Fibroblast of lung (primary cell): ENCODE results near the gene NUP210L. TPM values are rescaled to one million over a fixed set of nuclear protein-coding genes. Genes with fewer than 3 reads are reported as not detected.
A peak's percentile ranks its signal among the peaks of the same experiment; 100 is the strongest.

Experiments
- DNase-seq, 2 donors: peaks; one replicate each; pipeline versions ENCODE4 v3.0.0 to v3.0.0-alpha.2; 2010; ENCODE audit warnings: low read depth in 2 of 2
- H2AFZ ChIP-seq: 2 replicates; pipeline ENCODE4 v1.5.1; 2012; ENCODE audit warnings: low read length, control low read depth, inconsistent platforms
- H3K27ac ChIP-seq: 2 replicates; pipeline ENCODE4 v1.5.1; 2011; ENCODE audit warnings: low read length, control low read depth; ENCODE audit not compliant: insufficient read depth
- H3K27me3 ChIP-seq: 2 replicates; pipeline ENCODE4 v1.5.1; 2011; ENCODE audit warnings: mild to moderate bottlenecking, low read length; ENCODE audit not compliant: control insufficient read depth, insufficient read depth
- H3K36me3 ChIP-seq: 2 replicates; pipeline ENCODE4 v1.5.1; 2011; ENCODE audit warnings: low read length; ENCODE audit not compliant: control insufficient read depth, insufficient read depth
- H3K4me1 ChIP-seq: 2 replicates; pipeline ENCODE4 v1.5.1; 2011; ENCODE audit warnings: low read length; ENCODE audit not compliant: control insufficient read depth, insufficient read depth; ENCODE audit errors: extremely low read depth
- H3K4me2 ChIP-seq: 2 replicates; pipeline ENCODE4 v1.5.1; 2011; ENCODE audit warnings: low read length, control low read depth; ENCODE audit not compliant: insufficient read depth; ENCODE audit errors: extremely low read depth
- H3K4me3 ChIP-seq, 4 experiments: fragments of 200-600 bp in 1 of 4; sonication (generic) in 1 of 4; replicated peaks in 1 of 4; 2 replicates each; pipeline ENCODE4 v1.5.1; 2011 to 2016; ENCODE audit warnings: low read length in 4 of 4, low read depth in 3 of 4, mild to moderate bottlenecking in 3 of 4, control low read depth in 2 of 4, inconsistent platforms in 1 of 4, mixed read lengths in 1 of 4; ENCODE audit not compliant: insufficient read depth in 1 of 4; ENCODE audit errors: control extremely low read depth in 1 of 4
- H3K79me2 ChIP-seq: 2 replicates; pipeline ENCODE4 v1.5.1; 2012; ENCODE audit warnings: mild to moderate bottlenecking, low read length, inconsistent platforms; ENCODE audit not compliant: control insufficient read depth, insufficient read depth
- H3K9ac ChIP-seq: 2 replicates; pipeline ENCODE4 v1.5.1; 2011; ENCODE audit warnings: mild to moderate bottlenecking, low read length, control low read depth; ENCODE audit not compliant: insufficient read depth
- H3K9me3 ChIP-seq: 2 replicates; pipeline ENCODE4 v1.5.1; 2012; ENCODE audit warnings: low read depth, low read length; ENCODE audit not compliant: control insufficient read depth, insufficient read depth
- H4K20me1 ChIP-seq: 2 replicates; pipeline ENCODE4 v1.5.1; 2011; ENCODE audit warnings: low read length; ENCODE audit not compliant: control insufficient read depth, insufficient read depth; ENCODE audit errors: extremely low read depth
- EZH2 ChIP-seq: IDR thresholded peaks from 2 replicates; pipeline ENCODE4 v1.5.1; 2012; ENCODE audit warnings: low read length, control low read depth, mild to moderate bottlenecking; ENCODE audit errors: missing control alignments
- polyA plus RNA-seq, 2 donors: library from polyadenylated mRNA; depleted of rRNA in 1 of 2; stranded (reverse) in 1 of 2; unstranded in 1 of 2; fragments of >200 nt; gene quantifications; 2 replicates each; pipeline ENCODE4 v1.2.1, GENCODE V29; 2011 to 2012; ENCODE audit warnings: missing spikeins in 1 of 2
- total RNA-seq: library from RNA; depleted of rRNA; stranded (reverse); fragments of >200 nt; gene quantifications from 2 replicates; pipeline ENCODE4 v1.2.1, GENCODE V29; 2014
- TF ChIP-seq, protein P1 (sequence below), 2 donors: IDR thresholded peaks in 1 of 2; conservative IDR thresholded peaks in 1 of 2; 1 replicate in 1 of 2; 2 replicates in 1 of 2; pipeline ENCODE4 v1.5.1; 2011 to 2012; ENCODE audit warnings: low read length in 2 of 2, control low read depth in 1 of 2, inconsistent platforms in 1 of 2, low read depth in 1 of 2, mild to moderate bottlenecking in 1 of 2

Gene NUP210L
- total and polyA plus RNA-seq, 2 donors (not counting 1 experiment from before 2014, with no cell fraction given) = 0.08 to 0.17 TPM

DNA sequence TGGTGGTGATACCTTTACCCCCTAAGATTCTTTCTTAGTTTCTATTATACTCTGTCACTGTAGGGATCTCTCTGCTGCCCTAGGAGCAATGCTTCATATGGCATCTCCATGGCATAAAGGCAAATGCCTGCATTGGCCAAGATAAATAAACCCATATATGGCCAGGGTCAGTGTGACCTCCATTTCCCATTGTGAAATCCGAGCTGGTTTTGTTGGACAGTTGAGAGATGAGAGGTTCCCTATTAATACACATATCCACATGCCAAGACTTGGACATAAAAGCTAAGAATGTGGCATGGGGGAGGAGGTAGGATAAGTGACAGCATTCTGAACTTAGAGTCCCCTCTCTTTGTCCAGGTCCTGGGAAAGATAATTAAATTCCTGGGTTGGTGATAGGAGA lies 35.7 kb upstream of the NUP210L start:
- Histone ChIP-seq H3K4me1 (no peaks in the 10 kb centered on the region), H3K4me3 (no peak overlapping the region), H3K27ac (no peak overlapping the region), H4K20me1 (no peaks in the 10 kb centered on the region), H2AFZ (no peak overlapping the region), H3K27me3 (peaks cover 27% of the 10 kb centered on the region), H3K9me3 (no peaks in the 10 kb centered on the region), H3K9ac (no peak overlapping the region), H3K79me2 (no peaks in the 10 kb centered on the region), H3K36me3 (no peaks in the 10 kb centered on the region), H3K4me2 (no peak overlapping the region)
- DNase-seq = peak; percentile 32 to 81
- TF ChIP-seq EZH2 = no peak

GRCh38 chr1:154186852-154187501 lies 32.1 kb upstream of the NUP210L start:
- Histone ChIP-seq H3K9ac (no peak overlapping the region), H3K27me3 (no peaks in the 10 kb centered on the region), H4K20me1 (peaks cover 1% of the 10 kb centered on the region), H3K79me2 (peaks cover 9% of the 10 kb centered on the region), H3K36me3 (no peaks in the 10 kb centered on the region), H2AFZ (no peak overlapping the region), H3K27ac (no peak overlapping the region), H3K4me2 (no peak overlapping the region), H3K4me3 (no peak overlapping the region), H3K4me1 (peaks cover 5% of the 10 kb centered on the region), H3K9me3 (no peaks in the 10 kb centered on the region)
- TF ChIP-seq, protein P1, sequence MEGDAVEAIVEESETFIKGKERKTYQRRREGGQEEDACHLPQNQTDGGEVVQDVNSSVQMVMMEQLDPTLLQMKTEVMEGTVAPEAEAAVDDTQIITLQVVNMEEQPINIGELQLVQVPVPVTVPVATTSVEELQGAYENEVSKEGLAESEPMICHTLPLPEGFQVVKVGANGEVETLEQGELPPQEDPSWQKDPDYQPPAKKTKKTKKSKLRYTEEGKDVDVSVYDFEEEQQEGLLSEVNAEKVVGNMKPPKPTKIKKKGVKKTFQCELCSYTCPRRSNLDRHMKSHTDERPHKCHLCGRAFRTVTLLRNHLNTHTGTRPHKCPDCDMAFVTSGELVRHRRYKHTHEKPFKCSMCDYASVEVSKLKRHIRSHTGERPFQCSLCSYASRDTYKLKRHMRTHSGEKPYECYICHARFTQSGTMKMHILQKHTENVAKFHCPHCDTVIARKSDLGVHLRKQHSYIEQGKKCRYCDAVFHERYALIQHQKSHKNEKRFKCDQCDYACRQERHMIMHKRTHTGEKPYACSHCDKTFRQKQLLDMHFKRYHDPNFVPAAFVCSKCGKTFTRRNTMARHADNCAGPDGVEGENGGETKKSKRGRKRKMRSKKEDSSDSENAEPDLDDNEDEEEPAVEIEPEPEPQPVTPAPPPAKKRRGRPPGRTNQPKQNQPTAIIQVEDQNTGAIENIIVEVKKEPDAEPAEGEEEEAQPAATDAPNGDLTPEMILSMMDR (conservative IDR thresholded peaks at IDR 0.05 in 1 of 2, IDR thresholded peaks at IDR 0.05 in 1 of 2; ENCODE audit: low read depth in 1 of 2, low read length in 2 of 2) = no peak
- no peak for TF ChIP-seq EZH2
- no peak for DNase-seq

DNA sequence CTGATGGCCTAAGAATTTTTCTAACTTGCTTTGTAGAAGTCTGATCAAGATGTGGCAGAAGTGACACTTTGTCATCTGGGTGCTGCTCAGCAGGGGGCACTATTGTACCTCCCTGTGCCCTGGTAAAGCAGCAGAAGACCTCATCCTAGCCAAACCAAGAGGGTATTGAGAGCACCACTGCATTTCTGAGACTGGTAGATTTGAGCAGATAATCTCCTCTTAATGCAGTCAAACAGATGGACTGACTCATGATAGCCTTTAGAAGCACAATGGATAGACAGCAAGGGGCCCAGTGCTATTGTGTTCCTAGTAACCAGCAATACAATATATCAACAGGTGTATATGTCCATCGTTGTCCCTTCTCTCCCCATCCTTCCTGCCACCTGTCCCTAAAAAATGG lies 31.3 kb upstream of the NUP210L start:
- H3K79me2 ChIP-seq = peaks cover 17% of the 10 kb centered on the region
- no peaks in the 10 kb centered on the region for H3K36me3 ChIP-seq
- no peak overlapping the region for H3K4me3 ChIP-seq
- no peaks in the 10 kb centered on the region for H3K9me3 ChIP-seq
- H3K4me1 ChIP-seq = peaks cover 5% of the 10 kb centered on the region
- H3K27ac ChIP-seq = no peak overlapping the region
- H3K27me3 ChIP-seq = no peaks in the 10 kb centered on the region
- peaks cover 4% of the 10 kb centered on the region for H4K20me1 ChIP-seq
- H2AFZ ChIP-seq = no peak overlapping the region
- H3K9ac ChIP-seq = no peak overlapping the region
- H3K4me2 ChIP-seq = no peak overlapping the region
- peak; percentile 18 to 59 for DNase-seq
- no peak for TF ChIP-seq EZH2
- TF ChIP-seq, protein P1 (conservative IDR thresholded peaks at IDR 0.05 in 1 of 2, IDR thresholded peaks at IDR 0.05 in 1 of 2; ENCODE audit: low read depth in 1 of 2, low read length in 2 of 2) = peak; percentile 32 to 60
